Ovary (tissue), 3 donors: ENCODE results near the gene ZBTB18.

ENCODE experiments used
- CTCF ChIP-seq, 3 donors: fragments of 450-650 bp in 2 of 3; fragments of 200-600 bp in 1 of 3; IDR thresholded peaks; one replicate each; pipeline versions ENCODE4 v1.5.1 to v1.8.0; 2016 to 2022; ENCODE audit warnings: antibody characterized with exemption in 3 of 3, mild to moderate bottlenecking in 1 of 3
- POLR2A ChIP-seq: fragments of 450-650 bp; IDR thresholded peaks from one replicate; pipeline ENCODE4 v1.6.1; 2017; ENCODE audit warnings: antibody characterized with exemption, mild to moderate bottlenecking, moderate library complexity
- donor health status: DM: no; HTN: no; CAD: no.

DNA sequence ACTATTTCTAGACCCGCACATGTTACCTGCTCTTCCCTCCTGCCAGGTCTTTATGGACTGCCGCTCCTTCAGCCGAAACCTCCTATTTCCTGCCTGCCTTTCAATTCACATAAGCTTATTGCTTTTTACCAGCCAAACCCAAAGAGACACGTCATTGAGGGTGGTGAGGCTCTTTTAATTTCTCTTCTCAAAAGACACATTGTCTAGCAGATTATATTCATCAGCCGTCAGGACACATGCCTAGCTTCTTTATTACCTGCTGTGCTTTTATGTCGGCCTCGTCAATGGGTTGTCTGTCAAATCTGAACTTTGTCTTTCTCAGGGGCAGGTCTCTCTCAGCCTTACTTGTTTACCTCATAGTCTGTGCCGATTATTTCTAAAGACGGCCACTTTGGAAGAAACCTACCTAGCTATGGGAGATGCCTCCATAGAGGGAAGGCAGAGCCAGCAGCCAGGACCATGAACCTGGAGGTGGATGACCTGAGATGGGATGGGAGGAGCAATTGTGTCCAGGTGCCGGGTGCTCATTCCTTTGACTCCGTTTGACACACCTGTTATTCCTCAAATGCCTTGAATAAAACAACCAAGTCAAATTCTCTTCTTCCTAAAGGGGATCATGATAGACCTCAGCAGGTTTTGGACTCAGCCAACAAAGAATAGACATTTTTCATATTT is 42.0 kb downstream of the ZBTB18 start:
- TF ChIP-seq POLR2A = no peak
- TF ChIP-seq CTCF (IDR thresholded peaks at IDR 0.05) = no peak
